WTC11 (cell line): Measurements from ENCODE around the gene GSPT1. TPM values are rescaled to one million over a fixed set of nuclear protein-coding genes. Genes with fewer than 3 reads are reported as not detected.

Experiments used
- ATAC-seq: fragments of 200-7000 bp; cut with Tn5 transposase; 2 replicates; pipeline ENCODE4 v1.10.0; 2021; ENCODE audit warnings: mild to moderate bottlenecking, moderate library complexity
- CTCF ChIA-PET: fragments of 300-600 bp; sonication (Branson Sonifier 250); formaldehyde crosslinking; loops from one replicate; lab custom pipeline; 2021; ENCODE audit warnings: antibody characterized with exemption; lab: Charles Lee
- POLR2A ChIA-PET: fragments of 350-600 bp; sonication (Branson Sonifier 250); formaldehyde crosslinking; loops from one replicate; lab custom pipeline; 2021; ENCODE audit warnings: antibody characterized with exemption; lab: Charles Lee
- DNase-seq: peaks from one replicate; pipeline ENCODE4 v3.0.0; 2021; ENCODE audit warnings: low spot score
- H3K27ac Mint-ChIP-seq: 2 replicates; pipeline ENCODE4 v1.8.0; 2021; ENCODE audit warnings: mixed read lengths
- H3K27me3 Mint-ChIP-seq: 2 replicates; pipeline ENCODE4 v1.8.0; 2021; ENCODE audit warnings: low read depth, mild to moderate bottlenecking, moderate library complexity, mixed read lengths
- H3K36me3 Mint-ChIP-seq: 2 replicates; pipeline ENCODE4 v1.8.0; 2021; ENCODE audit warnings: mixed read lengths
- H3K4me1 Mint-ChIP-seq: 2 replicates; pipeline ENCODE4 v1.8.0; 2022; ENCODE audit warnings: mixed read lengths
- H3K4me3 Mint-ChIP-seq: 2 replicates; pipeline ENCODE4 v1.8.0; 2021; ENCODE audit warnings: mild to moderate bottlenecking, moderate library complexity, mixed read lengths
- H3K9me3 Mint-ChIP-seq: 2 replicates; pipeline ENCODE4 v1.8.0; 2021; ENCODE audit warnings: mixed read lengths
- EMX1 ChIP-seq: fragments of 250-450 bp; sonication (Bioruptor Pico); IDR thresholded peaks from 2 replicates; pipeline ENCODE4 v1.8.0; 2021; ENCODE audit warnings: mild to moderate bottlenecking
- GABPB1 ChIP-seq: sonication (generic); formaldehyde crosslinking; IDR thresholded peaks from 2 replicates; pipeline ENCODE4 v1.8.1; 2023; ENCODE audit warnings: mild to moderate bottlenecking, missing genetic modification reagents
- GRHL2 ChIP-seq: fragments of 250-450 bp; sonication (Bioruptor Pico); IDR thresholded peaks from 2 replicates; pipeline ENCODE4 v1.8.0; 2022; ENCODE audit warnings: mild to moderate bottlenecking, moderate library complexity; ENCODE audit not compliant: insufficient replicate concordance, severe bottlenecking
- HMGA2 ChIP-seq: fragments of 250-450 bp; sonication (Bioruptor Pico); IDR thresholded peaks from 2 replicates; pipeline ENCODE4 v1.4.0; 2021; ENCODE audit warnings: mild to moderate bottlenecking, moderate library complexity
- KAT7 ChIP-seq: sonication (generic); formaldehyde crosslinking; IDR thresholded peaks from 2 replicates; pipeline ENCODE4 v1.8.1; 2023; ENCODE audit warnings: missing genetic modification reagents, mild to moderate bottlenecking, borderline replicate concordance
- NR2C2 ChIP-seq: sonication (generic); formaldehyde crosslinking; IDR thresholded peaks from 2 replicates; pipeline ENCODE4 v1.8.0; 2022; ENCODE audit warnings: mild to moderate bottlenecking, missing genetic modification reagents
- PRRX2 ChIP-seq: fragments of 250-450 bp; sonication (Bioruptor Pico); IDR thresholded peaks from 2 replicates; pipeline ENCODE4 v1.8.0; 2021; ENCODE audit warnings: mild to moderate bottlenecking
- STAT6 ChIP-seq: sonication (generic); formaldehyde crosslinking; conservative IDR thresholded peaks from 2 replicates; pipeline ENCODE4 v1.8.1; 2023; ENCODE audit warnings: mild to moderate bottlenecking, low read depth, missing genetic modification reagents, moderate library complexity
- ZNF232 ChIP-seq: sonication (generic); formaldehyde crosslinking; IDR thresholded peaks from 2 replicates; pipeline ENCODE4 v1.8.0; 2022; ENCODE audit warnings: mild to moderate bottlenecking, missing genetic modification reagents
- ZNF512 ChIP-seq: sonication (generic); formaldehyde crosslinking; IDR thresholded peaks from 2 replicates; pipeline ENCODE4 v1.8.1; 2022; ENCODE audit warnings: missing genetic modification reagents, borderline replicate concordance
- total RNA-seq: library from RNA; stranded (reverse); gene quantifications from 3 replicates; pipeline ENCODE4 v1.2.3, GENCODE V29; 2021
- TF ChIP-seq, protein P1 (sequence below): sonication (generic); formaldehyde crosslinking; IDR thresholded peaks from 2 replicates; pipeline ENCODE4 v1.8.1; 2023; ENCODE audit warnings: mild to moderate bottlenecking, missing genetic modification reagents, borderline replicate concordance
- TF ChIP-seq, protein P2 (sequence below): sonication (generic); formaldehyde crosslinking; IDR thresholded peaks from 2 replicates; pipeline ENCODE4 v1.8.1; 2022; ENCODE audit warnings: mild to moderate bottlenecking, missing genetic modification reagents, moderate library complexity, borderline replicate concordance
- TF ChIP-seq, protein P3 (sequence below): fragments of 250-450 bp; sonication (Bioruptor Pico); conservative IDR thresholded peaks from 2 replicates; pipeline ENCODE4 v1.9.0; 2021; ENCODE audit warnings: mild to moderate bottlenecking

GSPT1 gene
- total RNA-seq, 1 experiment from 2014 or later = 190 TPM

GRCh38 chr16:11869353-11870228, 46.2 kb downstream of the GSPT1 start (continued):
- no peak for TF ChIP-seq PRRX2 (CRISPR knock-in tag)
- TF ChIP-seq KAT7 (CRISPR knock-in tag) = no peak
- no peak for TF ChIP-seq ZNF232 (CRISPR knock-in tag)
- no peak for TF ChIP-seq ZNF512 (CRISPR knock-in tag)

- H3K36me3 Mint-ChIP-seq = peaks cover 6% of the 10 kb centered on the region
- H3K27ac Mint-ChIP-seq = peak overlapping the region; percentile 53
- ChIA-PET POLR2A (no interaction called here), CTCF (interaction anchor here (1.0 kb wide), 1 partner anchor 199 kb away, joined by 3 read pairs; no protein-coding TSS in a partner anchor)
- H3K9me3 Mint-ChIP-seq = no peaks in the 10 kb centered on the region
- peaks cover 4% of the 10 kb centered on the region for H3K4me1 Mint-ChIP-seq
- no peaks in the 10 kb centered on the region; the same call in 1 of the 2 replicates for H3K27me3 Mint-ChIP-seq
- TF ChIP-seq HMGA2 (CRISPR knock-in tag) (no peak), EMX1 (CRISPR knock-in tag) (no peak), GABPB1 (CRISPR knock-in tag) (no peak), NR2C2 (no peak), GRHL2 (CRISPR knock-in tag) (no peak), STAT6 (no peak)
- TF ChIP-seq, protein P1, sequence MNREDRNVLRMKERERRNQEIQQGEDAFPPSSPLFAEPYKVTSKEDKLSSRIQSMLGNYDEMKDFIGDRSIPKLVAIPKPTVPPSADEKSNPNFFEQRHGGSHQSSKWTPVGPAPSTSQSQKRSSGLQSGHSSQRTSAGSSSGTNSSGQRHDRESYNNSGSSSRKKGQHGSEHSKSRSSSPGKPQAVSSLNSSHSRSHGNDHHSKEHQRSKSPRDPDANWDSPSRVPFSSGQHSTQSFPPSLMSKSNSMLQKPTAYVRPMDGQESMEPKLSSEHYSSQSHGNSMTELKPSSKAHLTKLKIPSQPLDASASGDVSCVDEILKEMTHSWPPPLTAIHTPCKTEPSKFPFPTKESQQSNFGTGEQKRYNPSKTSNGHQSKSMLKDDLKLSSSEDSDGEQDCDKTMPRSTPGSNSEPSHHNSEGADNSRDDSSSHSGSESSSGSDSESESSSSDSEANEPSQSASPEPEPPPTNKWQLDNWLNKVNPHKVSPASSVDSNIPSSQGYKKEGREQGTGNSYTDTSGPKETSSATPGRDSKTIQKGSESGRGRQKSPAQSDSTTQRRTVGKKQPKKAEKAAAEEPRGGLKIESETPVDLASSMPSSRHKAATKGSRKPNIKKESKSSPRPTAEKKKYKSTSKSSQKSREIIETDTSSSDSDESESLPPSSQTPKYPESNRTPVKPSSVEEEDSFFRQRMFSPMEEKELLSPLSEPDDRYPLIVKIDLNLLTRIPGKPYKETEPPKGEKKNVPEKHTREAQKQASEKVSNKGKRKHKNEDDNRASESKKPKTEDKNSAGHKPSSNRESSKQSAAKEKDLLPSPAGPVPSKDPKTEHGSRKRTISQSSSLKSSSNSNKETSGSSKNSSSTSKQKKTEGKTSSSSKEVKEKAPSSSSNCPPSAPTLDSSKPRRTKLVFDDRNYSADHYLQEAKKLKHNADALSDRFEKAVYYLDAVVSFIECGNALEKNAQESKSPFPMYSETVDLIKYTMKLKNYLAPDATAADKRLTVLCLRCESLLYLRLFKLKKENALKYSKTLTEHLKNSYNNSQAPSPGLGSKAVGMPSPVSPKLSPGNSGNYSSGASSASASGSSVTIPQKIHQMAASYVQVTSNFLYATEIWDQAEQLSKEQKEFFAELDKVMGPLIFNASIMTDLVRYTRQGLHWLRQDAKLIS (CRISPR knock-in tag) = no peak
- TF ChIP-seq, protein P2, sequence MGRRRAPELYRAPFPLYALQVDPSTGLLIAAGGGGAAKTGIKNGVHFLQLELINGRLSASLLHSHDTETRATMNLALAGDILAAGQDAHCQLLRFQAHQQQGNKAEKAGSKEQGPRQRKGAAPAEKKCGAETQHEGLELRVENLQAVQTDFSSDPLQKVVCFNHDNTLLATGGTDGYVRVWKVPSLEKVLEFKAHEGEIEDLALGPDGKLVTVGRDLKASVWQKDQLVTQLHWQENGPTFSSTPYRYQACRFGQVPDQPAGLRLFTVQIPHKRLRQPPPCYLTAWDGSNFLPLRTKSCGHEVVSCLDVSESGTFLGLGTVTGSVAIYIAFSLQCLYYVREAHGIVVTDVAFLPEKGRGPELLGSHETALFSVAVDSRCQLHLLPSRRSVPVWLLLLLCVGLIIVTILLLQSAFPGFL (CRISPR knock-in tag) = no peak
- TF ChIP-seq, protein P3, sequence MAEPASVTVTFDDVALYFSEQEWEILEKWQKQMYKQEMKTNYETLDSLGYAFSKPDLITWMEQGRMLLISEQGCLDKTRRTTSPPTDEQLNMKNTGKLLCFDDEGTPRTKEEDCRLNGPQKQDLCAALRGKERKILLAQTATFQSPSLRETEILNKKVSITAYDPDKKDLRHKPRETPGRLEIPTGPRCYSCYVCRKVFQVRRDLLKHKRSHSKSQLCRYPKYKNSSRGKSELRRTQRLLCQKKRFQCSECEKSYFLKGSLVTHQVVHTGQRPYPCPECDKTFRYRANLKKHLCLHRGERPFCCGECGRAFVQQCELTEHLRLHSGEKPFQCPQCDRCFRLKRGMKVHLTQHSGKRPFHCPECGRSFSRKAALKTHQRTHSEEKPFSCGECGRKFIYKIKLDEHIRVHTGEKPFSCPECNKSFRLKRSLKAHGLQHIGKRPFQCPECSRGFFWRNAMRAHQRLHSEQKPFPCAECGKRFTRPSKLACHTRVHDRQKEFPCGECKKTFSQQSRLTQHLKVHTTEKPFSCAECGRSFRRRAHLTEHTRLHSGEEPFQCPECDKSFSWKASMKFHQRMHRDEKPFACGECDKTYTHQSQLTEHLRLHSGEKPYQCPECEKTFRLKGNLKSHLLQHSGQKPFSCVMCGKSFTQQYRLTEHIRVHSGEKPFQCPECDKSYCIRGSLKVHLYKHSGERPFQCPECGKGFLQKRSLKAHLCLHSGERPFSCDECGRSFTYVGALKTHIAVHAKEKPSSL (CRISPR knock-in tag) = no peak
- DNase-seq (no peak), ATAC-seq (no peak)
- H3K4me3 Mint-ChIP-seq = no peak overlapping the region
Measured at GRCh38 chr16:11868412-11868980, 47.3 kb downstream of the GSPT1 start.
